DND-41 (cell line): ENCODE results near the gene ANGEL2.

Source experiments
- ATAC-seq: fragments of 200-7000 bp; cut with Tn5 transposase; 3 replicates; pipeline ENCODE4 v1.9.1; 2021; ENCODE audit warnings: low read depth; ENCODE audit not compliant: insufficient read depth
- DNase-seq: peaks from one replicate; pipeline ENCODE4 v3.0.0-alpha.2; 2020
- H2AFZ ChIP-seq: 2 replicates; pipeline ENCODE4 v1.6.0; 2012; ENCODE audit warnings: low read depth, low read length
- H3K27ac ChIP-seq: 2 replicates; pipeline ENCODE4 v1.5.1; 2012; ENCODE audit warnings: low read length, inconsistent platforms
- H3K27me3 ChIP-seq: fragments of 200-600 bp; sonication (generic); 2 replicates; pipeline ENCODE4 v1.6.0; 2012; ENCODE audit warnings: low read length, mild to moderate bottlenecking, inconsistent platforms; ENCODE audit not compliant: insufficient read depth, poor library complexity
- H3K36me3 ChIP-seq: 2 replicates; pipeline ENCODE4 v1.5.1; 2012; ENCODE audit warnings: low read length, inconsistent platforms; ENCODE audit not compliant: insufficient read depth
- H3K4me1 ChIP-seq: 2 replicates; pipeline ENCODE4 v1.5.1; 2012; ENCODE audit warnings: mild to moderate bottlenecking, low read length; ENCODE audit not compliant: insufficient read depth
- H3K4me2 ChIP-seq: 2 replicates; pipeline ENCODE4 v1.6.0; 2012; ENCODE audit warnings: mild to moderate bottlenecking, moderate library complexity, low read length, inconsistent platforms; ENCODE audit not compliant: insufficient read depth
- H3K4me3 ChIP-seq, 2 experiments: fragments of 200-600 bp in 1 of 2; shearing (Covaris generic) in 1 of 2; 2 replicates each; pipeline ENCODE4 v1.5.1; 2012 to 2016; ENCODE audit warnings: inconsistent platforms in 2 of 2, low read length in 2 of 2, mild to moderate bottlenecking in 2 of 2, low read depth in 1 of 2, moderate library complexity in 1 of 2
- H3K79me2 ChIP-seq: 2 replicates; pipeline ENCODE4 v1.6.0; 2012; ENCODE audit warnings: low read length, inconsistent platforms; ENCODE audit not compliant: insufficient read depth
- H3K9ac ChIP-seq: 2 replicates; pipeline ENCODE4 v1.6.0; 2012; ENCODE audit warnings: low read depth, mild to moderate bottlenecking, inconsistent platforms, low read length, moderate library complexity
- H3K9me3 ChIP-seq: 2 replicates; pipeline ENCODE4 v1.5.1; 2012; ENCODE audit warnings: low read length, moderate library complexity, mild to moderate bottlenecking, inconsistent platforms; ENCODE audit not compliant: insufficient read depth, severe bottlenecking
- H4K20me1 ChIP-seq: 2 replicates; pipeline ENCODE4 v1.6.0; 2012; ENCODE audit warnings: low read length; ENCODE audit not compliant: insufficient read depth
- CTCF ChIP-seq: IDR thresholded peaks from 2 replicates; pipeline ENCODE4 v1.5.1; 2012; ENCODE audit warnings: borderline replicate concordance, low read length, moderate library complexity, mild to moderate bottlenecking; ENCODE audit not compliant: poor library complexity, severe bottlenecking; ENCODE audit errors: extremely low read depth
- EZH2 ChIP-seq: IDR thresholded peaks from 3 replicates; pipeline ENCODE4 v1.6.1; 2012; ENCODE audit warnings: borderline replicate concordance, low read depth, mild to moderate bottlenecking, moderate library complexity, low read length, inconsistent platforms; ENCODE audit not compliant: severe bottlenecking

ANGEL2 gene

GRCh38 chr1:212944229-212944901, 71.3 kb downstream of the ANGEL2 start:
- Histone ChIP-seq H3K4me1 (no peaks in the 10 kb centered on the region), H3K9me3 (peaks cover 2% of the 10 kb centered on the region), H3K36me3 (no peaks in the 10 kb centered on the region), H3K4me3 (no peak overlapping the region), H3K27ac (no peak overlapping the region), H4K20me1 (no peaks in the 10 kb centered on the region), H3K27me3 (peaks cover 2% of the 10 kb centered on the region), H3K4me2 (no peak overlapping the region), H3K79me2 (no peaks in the 10 kb centered on the region), H2AFZ (no peak overlapping the region), H3K9ac (no peak overlapping the region)
- DNase-seq (no peak), ATAC-seq (no peak)
- TF ChIP-seq CTCF = no peak
- TF ChIP-seq EZH2 = no peak

- H2AFZ ChIP-seq = no peak overlapping the region
- no peak overlapping the region for H3K27ac ChIP-seq
- H4K20me1 ChIP-seq = no peaks in the 10 kb centered on the region
- H3K4me2 ChIP-seq = no peak overlapping the region
- no peak overlapping the region for H3K9ac ChIP-seq
- H3K27me3 ChIP-seq = no peaks in the 10 kb centered on the region
- TF ChIP-seq CTCF (no peak), EZH2 (no peak)
- ATAC-seq = no peak
- H3K9me3 ChIP-seq = peaks cover 2% of the 10 kb centered on the region
- no peak for DNase-seq
- H3K36me3 ChIP-seq = no peaks in the 10 kb centered on the region
- no peaks in the 10 kb centered on the region for H3K4me1 ChIP-seq
- no peak overlapping the region for H3K4me3 ChIP-seq
- H3K79me2 ChIP-seq = no peaks in the 10 kb centered on the region
Observed at GRCh38 chr1:212943393-212943710, 72.3 kb downstream of the ANGEL2 start.

- Histone ChIP-seq H3K4me2 (no peak overlapping the region), H4K20me1 (no peaks in the 10 kb centered on the region), H3K9ac (no peak overlapping the region), H3K27me3 (no peaks in the 10 kb centered on the region), H3K4me3 (no peak overlapping the region), H3K36me3 (no peaks in the 10 kb centered on the region), H3K4me1 (no peaks in the 10 kb centered on the region), H3K27ac (no peak overlapping the region), H3K9me3 (peaks cover 2% of the 10 kb centered on the region), H2AFZ (no peak overlapping the region), H3K79me2 (no peaks in the 10 kb centered on the region)
- DNase-seq (no peak), ATAC-seq (no peak)
- TF ChIP-seq CTCF (no peak), EZH2 (no peak)
Observed at GRCh38 chr1:212942679-212943392, 72.8 kb downstream of the ANGEL2 start.
